Uterus (tissue), 4 donors: ENCODE measurements around the gene USP9Y. TPM values are rescaled to one million over a fixed set of nuclear protein-coding genes. Genes with fewer than 3 reads are reported as not detected.

Experiments used
- DNase-seq, 2 donors: peaks; one replicate each; pipeline ENCODE4 v3.0.0-alpha.2; 2019 to 2020
- H3K27ac ChIP-seq, 2 donors: fragments of 200-600 bp; sonication (generic); 1 replicate in 1 of 2; 2 replicates in 1 of 2; pipeline ENCODE4 v1.5.1; 2016 to 2018
- H3K27me3 ChIP-seq, 2 donors: fragments of 200-600 bp; sonication (generic); one replicate each; pipeline ENCODE4 v1.5.1; 2018 to 2019; ENCODE audit warnings: control low read depth in 1 of 2
- H3K36me3 ChIP-seq, 2 donors: fragments of 200-600 bp; sonication (generic); one replicate each; pipeline ENCODE4 v1.5.1; 2019; ENCODE audit warnings: control low read depth in 1 of 2
- H3K4me1 ChIP-seq, 2 donors: fragments of 200-600 bp; sonication (generic); one replicate each; pipeline ENCODE4 v1.5.1; 2018 to 2019; ENCODE audit warnings: control low read depth in 1 of 2
- H3K4me3 ChIP-seq, 2 donors: fragments of 200-600 bp; sonication (generic); 1 replicate in 1 of 2; 2 replicates in 1 of 2; pipeline ENCODE4 v1.5.1; 2018 to 2019; ENCODE audit warnings: mild to moderate bottlenecking in 1 of 2
- H3K9me3 ChIP-seq, 2 donors: fragments of 200-600 bp; sonication (generic); one replicate each; pipeline ENCODE4 v1.5.1; 2019; ENCODE audit warnings: control low read depth in 1 of 2
- POLR2A ChIP-seq, 2 donors: fragments of 450-650 bp; IDR thresholded peaks; one replicate each; pipeline ENCODE4 v1.6.1; 2016; ENCODE audit warnings: antibody characterized with exemption in 2 of 2, mild to moderate bottlenecking in 1 of 2, moderate library complexity in 1 of 2
- intact Hi-C: fragments of 100-400 bp; cut with DNase I; formaldehyde crosslinking; loops from one replicate; pipeline ENCODE4 v1.15.1; 2023; ENCODE audit warnings: low total_unique reads
- total RNA-seq, 4 donors: library from RNA; depleted of rRNA in 3 of 4; stranded (reverse); fragments of >200 nt in 3 of 4; gene quantifications; one replicate each; pipeline versions ENCODE4 v1.1.0 to v1.2.4, GENCODE V29; 2014 to 2023
- TF ChIP-seq, protein P1 (sequence below), 4 experiments: fragments of 200-600 bp in 2 of 4; fragments of 450-650 bp in 2 of 4; sonication (generic) in 2 of 4; IDR thresholded peaks; one replicate each; pipeline ENCODE4 v1.5.1; 2016 to 2019; ENCODE audit warnings: antibody characterized with exemption in 4 of 4, mild to moderate bottlenecking in 2 of 4, moderate library complexity in 1 of 4
- donor health status: DM: yes; HTN: yes; CAD: no.

Gene USP9Y
- total RNA-seq, 4 donors from 2014 or later, result not detected

- no peaks in the 10 kb centered on the region for H3K4me1 ChIP-seq
- no peaks in the 10 kb centered on the region for H3K36me3 ChIP-seq
- no peaks in the 10 kb centered on the region for H3K9me3 ChIP-seq
- H3K27ac ChIP-seq, result no peak overlapping the region
- no peaks in the 10 kb centered on the region for H3K27me3 ChIP-seq
- DNase-seq, result no peak
- H3K4me3 ChIP-seq, result no peak overlapping the region
- no peak for TF ChIP-seq POLR2A (IDR thresholded peaks at IDR 0.05)
- TF ChIP-seq, protein P1, sequence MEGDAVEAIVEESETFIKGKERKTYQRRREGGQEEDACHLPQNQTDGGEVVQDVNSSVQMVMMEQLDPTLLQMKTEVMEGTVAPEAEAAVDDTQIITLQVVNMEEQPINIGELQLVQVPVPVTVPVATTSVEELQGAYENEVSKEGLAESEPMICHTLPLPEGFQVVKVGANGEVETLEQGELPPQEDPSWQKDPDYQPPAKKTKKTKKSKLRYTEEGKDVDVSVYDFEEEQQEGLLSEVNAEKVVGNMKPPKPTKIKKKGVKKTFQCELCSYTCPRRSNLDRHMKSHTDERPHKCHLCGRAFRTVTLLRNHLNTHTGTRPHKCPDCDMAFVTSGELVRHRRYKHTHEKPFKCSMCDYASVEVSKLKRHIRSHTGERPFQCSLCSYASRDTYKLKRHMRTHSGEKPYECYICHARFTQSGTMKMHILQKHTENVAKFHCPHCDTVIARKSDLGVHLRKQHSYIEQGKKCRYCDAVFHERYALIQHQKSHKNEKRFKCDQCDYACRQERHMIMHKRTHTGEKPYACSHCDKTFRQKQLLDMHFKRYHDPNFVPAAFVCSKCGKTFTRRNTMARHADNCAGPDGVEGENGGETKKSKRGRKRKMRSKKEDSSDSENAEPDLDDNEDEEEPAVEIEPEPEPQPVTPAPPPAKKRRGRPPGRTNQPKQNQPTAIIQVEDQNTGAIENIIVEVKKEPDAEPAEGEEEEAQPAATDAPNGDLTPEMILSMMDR (IDR thresholded peaks at IDR 0.05), result no peak
- intact Hi-C loops, result no loop called here
Observed at GRCh38 chrY:12846793-12847192, 145.8 kb downstream of the USP9Y start.

- intact Hi-C loops, result no loop called here
- TF ChIP-seq POLR2A (IDR thresholded peaks at IDR 0.05), result no peak
- TF ChIP-seq, protein P1 (IDR thresholded peaks at IDR 0.05), result no peak
- no peaks in the 10 kb centered on the region for H3K27me3 ChIP-seq
- no peak overlapping the region for H3K27ac ChIP-seq
- H3K4me3 ChIP-seq, result no peak overlapping the region
- H3K36me3 ChIP-seq, result no peaks in the 10 kb centered on the region
- H3K9me3 ChIP-seq, result no peaks in the 10 kb centered on the region
- no peaks in the 10 kb centered on the region for H3K4me1 ChIP-seq
- no peak for DNase-seq
Observed at GRCh38 chrY:12855791-12856275, 154.8 kb downstream of the USP9Y start.

GRCh38 chrY:12867960-12868359 lies 166.9 kb downstream of the USP9Y start:
- intact Hi-C loops, result no loop called here
- Histone ChIP-seq H3K27me3 (no peaks in the 10 kb centered on the region), H3K27ac (no peak overlapping the region), H3K4me1 (no peaks in the 10 kb centered on the region), H3K4me3 (no peak overlapping the region), H3K9me3 (no peaks in the 10 kb centered on the region), H3K36me3 (no peaks in the 10 kb centered on the region)
- no peak for DNase-seq
- TF ChIP-seq POLR2A (IDR thresholded peaks at IDR 0.05), result no peak
- TF ChIP-seq, protein P1 (IDR thresholded peaks at IDR 0.05), result no peak

- no peaks in the 10 kb centered on the region for H3K4me1 ChIP-seq
- DNase-seq, result no peak
- H3K36me3 ChIP-seq, result no peaks in the 10 kb centered on the region
- no peaks in the 10 kb centered on the region for H3K9me3 ChIP-seq
- H3K27ac ChIP-seq, result no peak overlapping the region
- no peaks in the 10 kb centered on the region for H3K27me3 ChIP-seq
- no peak overlapping the region for H3K4me3 ChIP-seq
- intact Hi-C loops, result no loop called here
- TF ChIP-seq POLR2A (IDR thresholded peaks at IDR 0.05), result no peak
- TF ChIP-seq, protein P1 (IDR thresholded peaks at IDR 0.05), result no peak
Observed at GRCh38 chrY:12896973-12897372, 195.9 kb downstream of the USP9Y start.

GRCh38 chrY:12898604-12899003 lies 197.6 kb downstream of the USP9Y start:
- Histone ChIP-seq H3K27me3 (no peaks in the 10 kb centered on the region), H3K27ac (no peak overlapping the region), H3K36me3 (no peaks in the 10 kb centered on the region), H3K9me3 (no peaks in the 10 kb centered on the region), H3K4me3 (no peak overlapping the region), H3K4me1 (no peaks in the 10 kb centered on the region)
- no peak for DNase-seq
- intact Hi-C loops, result no loop called here
- TF ChIP-seq, protein P1 (IDR thresholded peaks at IDR 0.05), result no peak
- TF ChIP-seq POLR2A (IDR thresholded peaks at IDR 0.05), result no peak
